T1000 (cell line): ENCODE measurements around the gene TMEM17.

Experiments
- DNase-seq: peaks from one replicate; lab custom pipeline; 2025; ENCODE audit warnings: mixed read lengths; lab: John Stamatoyannopoulos, UW

The TMEM17 gene

DNA sequence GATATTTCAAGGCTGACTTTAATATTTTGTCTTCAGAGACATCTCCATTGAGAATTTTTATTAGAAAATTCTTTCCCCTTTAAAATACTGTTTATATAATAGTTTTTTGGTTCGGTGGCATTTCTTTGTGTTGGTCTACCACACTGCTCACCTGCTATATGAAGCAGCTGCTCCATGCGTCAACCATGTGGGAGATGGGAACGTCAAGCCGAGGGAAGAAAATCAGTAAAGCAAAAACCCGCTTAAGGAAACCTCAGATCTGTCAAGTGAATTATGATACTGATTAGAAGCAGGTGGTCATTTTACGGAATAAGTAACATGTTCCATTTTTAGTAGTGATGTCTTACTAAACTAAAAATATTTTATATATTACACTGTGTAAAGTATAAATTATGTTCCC, 5.6 kb upstream of the TMEM17 start:
- DNase-seq: no peak

DNA sequence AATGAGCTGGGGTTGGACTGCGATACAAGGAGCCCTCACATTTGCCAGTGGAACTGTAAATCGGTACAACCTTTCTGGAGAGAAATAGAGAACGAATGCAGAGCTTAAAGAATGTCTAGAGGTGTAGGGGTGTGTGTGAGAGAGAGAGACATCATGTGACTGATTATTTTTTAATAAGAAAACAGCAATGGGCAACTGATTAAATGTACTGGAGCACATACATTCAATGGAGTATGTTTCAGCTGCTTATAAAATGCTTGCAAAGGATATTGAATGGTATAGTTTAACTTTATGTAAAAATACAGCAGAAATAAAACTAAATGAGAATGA, 391 bp upstream of the TMEM17 start:
- no peak for DNase-seq

DNA sequence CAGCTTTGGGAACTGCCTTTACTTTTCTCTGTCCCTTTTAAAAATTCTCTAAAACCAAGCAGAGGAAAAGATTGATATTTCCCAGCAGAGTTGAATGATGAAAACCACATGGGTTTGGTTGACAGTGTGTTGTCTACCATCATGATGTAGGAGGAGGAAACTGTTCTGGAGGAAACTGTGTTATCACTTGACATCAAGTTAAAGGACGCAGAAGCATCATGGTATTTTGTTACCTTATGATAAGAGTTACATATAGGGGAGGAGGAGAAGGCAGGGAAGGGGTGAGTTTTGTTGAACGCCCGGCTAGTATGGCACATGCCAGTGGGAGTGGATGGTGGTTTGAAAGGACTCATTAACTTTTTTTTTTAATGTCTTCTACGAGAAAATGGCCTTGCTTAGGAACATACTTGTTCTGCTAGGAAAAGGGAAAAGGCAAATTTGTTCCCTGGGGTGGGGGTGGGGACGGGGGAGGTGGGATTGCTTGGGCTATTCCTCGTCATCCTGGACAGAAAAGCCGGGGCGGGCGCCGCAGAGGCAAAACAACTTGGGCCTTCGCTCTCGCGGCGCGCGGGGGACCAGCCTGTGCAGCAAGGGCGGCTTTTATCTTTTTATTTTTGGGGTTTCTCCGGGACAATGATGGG, 766 bp downstream of the TMEM17 start:
- DNase-seq: no peak

- DNase-seq: no peak
Measured at GRCh38 chr2:62504657-62505056, 1.3 kb downstream of the TMEM17 start.

GRCh38 chr2:62501794-62502500, 4.0 kb downstream of the TMEM17 start:
- no peak for DNase-seq

GRCh38 chr2:62501069-62501468, 4.9 kb downstream of the TMEM17 start:
- no peak for DNase-seq

DNA sequence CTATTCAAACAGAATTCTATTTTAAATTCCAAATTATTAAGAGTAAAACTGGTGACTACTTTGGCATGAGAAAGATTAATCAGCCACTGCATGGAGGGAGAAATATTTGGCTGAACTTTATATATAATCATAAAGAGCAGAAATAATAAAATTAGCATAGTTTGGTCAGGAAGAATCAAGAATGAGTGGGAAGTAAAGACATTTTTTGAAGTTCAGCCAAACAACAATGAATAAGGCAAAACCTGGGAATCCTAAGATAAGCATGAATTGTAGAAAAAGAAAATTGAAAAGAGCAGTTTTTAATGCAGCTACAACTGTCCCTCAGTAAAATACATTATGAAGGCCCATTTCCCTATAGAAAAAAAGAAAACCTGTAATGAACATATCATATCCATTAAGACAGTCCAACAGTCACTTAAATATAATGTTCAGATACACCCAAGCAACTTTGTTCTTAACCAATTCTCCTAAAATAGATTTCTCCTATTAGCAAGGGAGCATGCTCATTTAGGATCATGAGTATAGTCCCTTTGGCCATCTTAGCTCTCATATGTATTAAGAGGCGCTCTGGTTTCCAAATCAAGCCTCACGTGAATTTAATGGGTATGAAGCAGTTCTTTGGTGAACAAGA, 6.5 kb downstream of the TMEM17 start:
- DNase-seq: no peak

DNA sequence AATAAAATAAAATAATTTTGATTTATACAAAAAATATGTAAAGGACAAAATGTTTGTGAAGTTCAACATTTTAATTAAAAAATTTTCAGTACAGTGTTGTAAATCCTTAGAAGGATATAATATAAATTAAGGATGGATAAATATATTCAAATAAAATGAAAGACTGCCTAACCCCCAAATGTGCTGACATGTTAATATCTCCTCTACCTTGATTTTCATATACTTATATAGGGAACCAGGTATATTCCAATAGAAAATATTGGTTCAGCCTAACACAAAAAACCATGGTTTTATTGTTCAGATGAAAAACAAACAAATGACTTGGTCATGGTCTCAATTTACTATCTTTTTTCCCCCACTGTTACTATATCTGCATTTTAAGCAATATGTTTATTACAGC, 7.3 kb downstream of the TMEM17 start:
- no peak for DNase-seq

DNA sequence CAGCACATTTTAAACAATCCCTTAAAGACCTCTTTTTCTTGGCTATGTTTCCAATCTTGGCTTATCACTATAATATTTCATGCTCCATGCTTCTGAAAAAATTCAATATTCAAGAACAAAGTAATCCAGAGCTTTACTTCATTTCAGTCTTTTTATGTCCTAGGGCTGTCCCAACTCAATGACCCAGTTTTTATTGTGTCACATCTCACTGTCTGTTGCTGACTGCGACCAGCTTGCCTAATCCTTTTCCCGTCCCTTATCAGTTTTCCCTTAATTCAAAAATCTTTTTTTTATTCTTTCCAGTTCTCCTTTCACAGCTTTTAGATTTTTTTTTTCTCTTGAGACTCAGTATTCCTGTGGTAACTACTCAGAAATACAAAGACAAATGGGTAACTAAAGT, 10.2 kb downstream of the TMEM17 start:
- DNase-seq: no peak

DNA sequence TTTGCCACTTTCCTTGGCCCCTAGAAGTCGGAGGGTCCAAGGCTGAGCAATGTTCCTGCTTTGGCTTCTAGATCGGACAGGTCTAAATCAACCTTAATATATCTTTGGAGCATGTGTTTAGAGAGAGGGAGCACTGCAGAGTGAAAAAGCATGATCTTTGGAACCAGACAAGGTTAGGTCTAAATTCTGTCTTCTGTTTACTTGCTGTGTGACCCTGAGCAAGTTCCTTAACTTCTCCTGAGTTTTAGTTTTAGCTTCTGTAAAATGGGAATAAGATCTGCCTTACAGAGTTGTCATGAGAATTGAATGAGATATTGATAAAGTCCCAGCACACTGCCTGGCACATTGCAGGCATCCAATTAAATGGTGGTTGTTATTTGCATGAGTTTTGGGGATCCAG, 13.9 kb downstream of the TMEM17 start:
- DNase-seq: no peak

DNA sequence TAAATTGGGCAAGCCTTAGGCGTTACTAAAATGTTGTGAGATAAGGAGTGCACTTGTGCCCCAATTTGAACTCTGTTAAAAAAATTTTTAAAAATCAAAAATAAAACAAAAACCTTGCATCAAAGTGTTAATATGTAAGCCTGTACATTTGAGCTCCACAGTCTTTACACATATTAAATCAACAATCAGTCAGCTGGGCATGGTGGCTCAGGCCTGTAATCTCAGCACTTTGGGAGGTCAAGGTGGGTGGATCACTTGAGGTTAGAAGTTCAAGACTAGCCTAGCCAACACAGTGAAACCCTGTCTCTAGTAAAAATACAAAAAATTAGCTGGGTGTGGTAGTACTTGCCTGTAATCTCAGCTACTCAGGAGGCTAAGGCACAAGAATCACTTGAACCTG, 16.3 kb downstream of the TMEM17 start:
- no peak for DNase-seq

DNA sequence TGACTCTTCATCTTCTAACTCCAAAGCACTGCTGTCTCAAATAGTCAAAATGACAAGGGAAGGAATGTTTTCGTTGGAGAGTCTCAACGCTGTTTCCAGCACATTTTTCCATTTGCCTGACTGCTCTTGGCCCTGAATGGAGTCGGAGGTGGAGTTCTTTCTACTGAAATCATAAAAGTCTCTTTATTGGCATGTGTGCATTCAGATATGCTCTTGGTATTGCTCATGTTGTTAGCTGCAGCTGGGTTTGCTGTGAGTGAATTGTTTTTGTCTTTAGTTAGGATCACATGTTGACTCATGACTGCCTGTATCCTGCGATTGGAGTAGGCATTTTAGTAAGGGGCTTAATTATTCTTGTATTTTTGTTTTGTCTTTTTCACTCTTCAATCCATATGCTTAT, 16.8 kb downstream of the TMEM17 start:
- DNase-seq: no peak

DNA sequence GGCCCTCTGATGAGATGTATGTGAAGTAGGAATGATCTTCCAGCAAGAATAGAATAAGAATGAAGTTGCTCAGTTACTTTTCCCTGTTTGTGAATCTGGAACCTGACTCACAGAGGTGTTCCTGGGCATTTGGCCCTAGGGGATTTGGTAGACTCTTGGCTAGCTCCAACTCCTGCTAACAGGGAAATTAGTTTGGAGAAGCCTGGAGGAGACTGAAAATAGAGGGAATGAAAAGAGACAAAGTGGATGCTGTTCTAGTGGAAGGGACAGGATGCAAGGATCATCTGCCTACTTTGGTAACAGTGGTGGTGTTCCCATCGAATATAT, 19.6 kb downstream of the TMEM17 start:
- DNase-seq: no peak

DNA sequence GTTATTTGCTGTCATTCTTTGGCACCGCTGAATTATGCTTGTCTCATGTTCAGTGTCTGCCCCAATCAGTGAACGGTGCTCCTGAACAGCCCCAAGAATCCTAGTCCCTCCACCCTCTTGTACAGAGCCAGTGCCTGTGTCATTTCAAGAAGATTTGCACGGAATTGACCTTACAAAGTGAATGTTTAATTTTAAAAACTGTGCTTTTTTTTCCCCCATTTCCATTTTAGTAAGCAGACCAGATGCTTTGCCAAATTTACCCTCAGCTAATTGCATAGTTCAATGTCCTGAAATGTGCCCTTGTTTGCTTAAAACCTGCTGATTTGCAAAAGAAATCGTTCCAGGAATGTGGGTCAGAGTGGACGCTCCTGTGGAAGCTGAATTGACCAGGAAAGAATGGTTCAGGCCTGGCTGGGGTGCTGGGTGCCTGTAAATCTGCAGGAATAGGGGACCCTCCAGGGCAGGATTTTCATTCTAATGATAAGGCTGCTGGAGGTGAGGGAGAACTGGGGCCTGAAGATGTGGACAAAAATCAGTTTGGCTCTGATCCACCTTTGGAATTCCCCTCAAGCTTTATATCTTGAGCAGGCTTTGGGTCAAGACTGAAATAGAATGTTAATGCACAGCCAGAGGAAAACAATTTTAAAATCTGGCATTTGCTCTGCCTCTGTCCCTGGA, 20.1 kb downstream of the TMEM17 start:
- no peak for DNase-seq

DNA sequence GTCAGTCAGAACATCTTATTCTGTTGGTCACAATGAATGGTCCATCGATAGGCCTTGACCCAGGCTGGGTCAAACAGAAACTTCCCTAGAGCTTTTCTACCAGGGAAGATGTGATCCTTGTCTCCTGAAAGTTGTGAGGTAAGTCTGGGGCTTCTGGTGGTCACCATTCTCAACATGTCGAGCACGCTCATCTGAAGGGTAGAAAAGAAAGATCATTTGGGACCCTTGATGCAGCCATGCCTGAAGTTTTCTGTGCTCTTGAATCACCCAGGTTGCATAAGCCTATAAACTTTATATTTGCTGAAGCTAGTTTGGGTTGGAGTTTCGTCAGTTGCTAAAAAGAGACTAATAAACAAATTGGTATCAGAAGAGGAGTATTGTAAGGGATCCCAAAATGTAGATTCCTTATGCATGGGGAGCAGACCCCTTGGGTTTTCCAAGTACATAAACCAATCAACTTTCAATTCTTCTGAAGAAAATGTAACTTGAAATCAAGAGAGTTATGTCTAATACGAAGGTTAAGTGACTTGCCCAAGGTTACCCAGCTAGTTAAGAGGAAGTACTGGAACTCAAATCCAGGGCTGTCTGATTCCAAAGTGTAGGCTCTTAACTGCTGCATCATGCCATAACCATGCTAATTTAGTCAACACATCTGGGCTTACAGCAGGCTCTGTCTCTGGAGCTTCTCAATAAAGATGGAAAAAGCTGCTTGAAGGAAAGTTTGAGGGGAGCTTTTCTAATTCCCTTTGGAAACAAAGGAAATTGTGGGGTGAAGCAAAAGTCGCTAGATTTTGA, 23.2 kb downstream of the TMEM17 start:
- DNase-seq: no peak

DNA sequence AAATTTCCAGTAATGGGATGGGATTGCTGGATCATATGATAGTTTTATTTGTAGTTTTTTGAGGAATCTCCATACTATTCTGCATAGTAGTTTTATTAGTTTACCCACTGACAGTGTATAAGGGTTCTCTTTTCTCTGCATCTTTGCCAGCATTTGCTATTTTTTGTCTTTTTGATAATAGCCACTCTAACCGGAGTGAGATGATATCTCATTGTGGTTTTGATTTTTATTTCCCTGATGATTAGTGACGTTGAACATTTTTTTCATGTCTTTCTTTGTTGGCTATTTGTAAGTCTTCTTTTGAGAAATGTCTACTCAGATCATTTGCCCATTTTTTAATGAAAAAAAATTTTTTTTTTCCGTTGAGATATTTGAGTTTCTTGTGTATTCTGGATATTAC, 26.1 kb downstream of the TMEM17 start:
- no peak for DNase-seq

DNA sequence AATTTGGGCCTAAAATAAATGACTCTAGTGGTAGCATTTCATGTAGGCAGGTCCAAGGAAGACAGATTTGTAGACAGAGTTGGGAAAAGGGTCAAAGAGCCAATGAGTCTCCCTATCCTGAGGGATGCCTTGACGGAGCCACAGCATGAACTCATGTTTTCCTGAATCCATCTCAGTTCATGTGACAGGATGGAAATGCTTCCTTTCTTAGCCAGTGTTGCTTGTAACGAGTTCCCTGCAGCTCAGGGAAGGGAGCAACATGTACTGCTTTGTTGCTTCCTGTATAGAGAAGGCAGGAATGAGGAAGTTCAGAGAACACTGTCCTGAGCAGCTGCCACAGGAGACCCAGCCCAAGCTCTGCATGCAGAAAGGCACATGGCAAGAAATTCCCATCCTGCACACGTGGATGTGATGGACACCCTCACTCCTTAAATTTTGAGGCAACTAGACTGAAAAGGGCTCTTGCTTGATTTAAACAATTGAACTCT, 27.9 kb downstream of the TMEM17 start:
- DNase-seq: no peak

GRCh38 chr2:62477573-62477972, 28.4 kb downstream of the TMEM17 start:
- no peak for DNase-seq

GRCh38 chr2:62475172-62476011, 30.6 kb downstream of the TMEM17 start:
- no peak for DNase-seq

DNA sequence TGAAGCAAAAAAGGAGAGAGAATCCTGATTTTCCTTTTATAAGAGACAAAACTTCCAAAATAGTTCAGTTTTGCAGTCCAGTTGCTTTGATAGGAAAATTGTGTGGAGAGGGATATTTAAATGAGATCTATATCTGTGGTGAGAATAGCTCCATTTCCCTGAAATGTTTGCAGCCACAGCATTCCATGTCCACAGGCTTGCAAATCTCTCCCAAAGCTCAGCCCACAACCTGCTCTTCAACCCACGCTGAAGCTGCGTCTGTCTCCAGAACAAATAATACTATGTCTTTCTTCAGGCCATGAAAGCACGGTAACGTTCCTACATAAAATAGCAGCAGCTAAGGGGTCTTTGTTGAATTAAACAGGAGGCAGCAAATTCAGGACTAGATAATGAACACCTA, 31.8 kb downstream of the TMEM17 start:
- DNase-seq: no peak

DNA sequence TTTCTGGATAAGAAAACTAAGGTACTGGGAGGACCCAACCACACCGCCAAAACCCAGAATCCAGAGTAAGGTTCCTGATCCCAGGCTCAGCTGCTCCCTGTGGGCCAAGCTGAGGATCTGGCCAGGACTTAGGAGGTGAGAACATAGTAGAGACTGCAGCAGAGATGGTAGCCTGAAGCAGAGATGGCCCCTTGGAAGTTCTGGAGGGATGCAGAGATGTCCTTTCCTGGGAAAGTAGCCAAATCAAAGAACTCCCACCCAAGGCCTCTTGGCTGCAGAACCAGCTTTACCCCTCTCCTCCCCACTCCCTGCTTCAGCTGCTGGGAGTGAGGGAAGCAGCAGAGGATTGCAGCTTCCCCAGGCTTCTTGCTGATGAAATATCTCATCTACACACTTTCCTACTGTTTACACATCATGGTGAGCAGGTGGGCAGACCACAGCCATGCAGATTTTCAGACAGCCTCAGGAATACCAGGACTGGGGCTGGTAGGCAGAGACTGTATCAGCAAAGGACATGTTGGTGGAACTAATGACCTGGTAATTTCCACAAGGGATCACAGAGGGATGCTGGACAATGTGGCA, 32.7 kb downstream of the TMEM17 start:
- DNase-seq: no peak
